Left lung (tissue), 10 donors: ENCODE data around the gene UFD1. TPM values are rescaled to one million over a fixed set of nuclear protein-coding genes. Genes with fewer than 3 reads are reported as not detected.

Experiments
- ATAC-seq: fragments of 200-7000 bp; cut with Tn5 transposase; one replicate; pipeline ENCODE4 v1.9.1; 2020; ENCODE audit warnings: moderate library complexity
- DNase-seq, 4 donors: peaks; one replicate each; pipeline ENCODE4 v3.0.0-alpha.2; 2013 to 2020
- H3K27ac ChIP-seq, 2 donors: fragments of 200-600 bp; sonication (generic) in 1 of 2; one replicate each; pipeline versions ENCODE4 v1.5.0 to v1.8.0; 2020 to 2021
- H3K27me3 ChIP-seq, 2 donors: fragments of 200-600 bp; sonication (generic) in 1 of 2; one replicate each; pipeline versions ENCODE4 v1.5.0 to v1.8.0; 2020 to 2021
- H3K36me3 ChIP-seq, 2 donors: fragments of 200-600 bp; sonication (generic) in 1 of 2; one replicate each; pipeline versions ENCODE4 v1.5.0 to v1.8.0; 2020 to 2021
- H3K4me1 ChIP-seq, 2 donors: fragments of 200-600 bp; one replicate each; pipeline ENCODE4 v1.8.0; 2021
- H3K4me3 ChIP-seq, 2 donors: fragments of 200-600 bp; sonication (generic) in 1 of 2; one replicate each; pipeline versions ENCODE4 v1.5.0 to v1.8.0; 2020 to 2021; ENCODE audit warnings: mild to moderate bottlenecking in 1 of 2
- H3K9me3 ChIP-seq, 2 donors: fragments of 200-600 bp; sonication (generic) in 1 of 2; one replicate each; pipeline versions ENCODE4 v1.5.0 to v1.8.0; 2020 to 2021
- CTCF ChIP-seq, 2 donors: fragments of 200-600 bp; sonication (generic) in 1 of 2; IDR thresholded peaks; one replicate each; pipeline versions ENCODE4 v1.5.0 to v1.8.0; 2021; ENCODE audit warnings: antibody characterized with exemption in 2 of 2
- intact Hi-C, 2 donors: fragments of 100-400 bp; cut with DNase I; formaldehyde crosslinking; loops; one replicate each; pipeline versions ENCODE4 v1.11.2 to v1.14.2; 2022
- polyA plus RNA-seq, 6 donors: library from polyadenylated mRNA; unstranded; fragments of 120-200 nt; gene quantifications; one replicate each; pipeline ENCODE4 v1.2.1, GENCODE V29; 2013; ENCODE audit not compliant: insufficient read length in 6 of 6
- total RNA-seq, 2 donors: library from RNA; stranded (reverse); fragmentation: NEBNext Ultra II Directional; extraction: Animal tissue kit (Norgen Biotek cat#: 25700); gene quantifications; one replicate each; pipeline ENCODE4 v1.2.1, GENCODE V29; 2021
- donor health status: DM: no; HTN: yes; CAD: no.
- donor health status: DM: no; HTN: no; CAD: no.

The UFD1 gene
- total and polyA plus RNA-seq, 8 donors, result 41.7 to 72.9 (median 62.6) TPM

GRCh38 chr22:19510919-19511341, 31.9 kb upstream of the UFD1 start:
- Histone ChIP-seq H3K4me3 (no peak overlapping the region), H3K27ac (no peak overlapping the region), H3K36me3 (peaks cover 0 to 5% of the 10 kb centered on the region in 2 donors), H3K4me1 (no peaks in the 10 kb centered on the region), H3K9me3 (peaks cover 0 to 11% of the 10 kb centered on the region in 2 donors), H3K27me3 (no peaks in the 10 kb centered on the region)
- ATAC-seq (no peak), DNase-seq (no peak)
- TF ChIP-seq CTCF (IDR thresholded peaks at IDR 0.05), result no peak
- intact Hi-C loops, result no loop called here

GRCh38 chr22:19509923-19510322, 30.9 kb upstream of the UFD1 start:
- ATAC-seq (no peak), DNase-seq (no peak)
- H3K4me3 ChIP-seq, result no peak overlapping the region
- H3K36me3 ChIP-seq, result no peaks in the 10 kb centered on the region
- H3K4me1 ChIP-seq, result no peaks in the 10 kb centered on the region
- no peak overlapping the region for H3K27ac ChIP-seq
- TF ChIP-seq CTCF (IDR thresholded peaks at IDR 0.05), result no peak
- peaks cover 0 to 11% of the 10 kb centered on the region in 2 donors for H3K9me3 ChIP-seq
- intact Hi-C loops, result no loop called here
- H3K27me3 ChIP-seq, result no peaks in the 10 kb centered on the region

GRCh38 chr22:19509191-19509590, 30.2 kb upstream of the UFD1 start:
- intact Hi-C loops, result no loop called here
- Histone ChIP-seq H3K4me3 (no peak overlapping the region), H3K27me3 (no peaks in the 10 kb centered on the region), H3K27ac (no peak overlapping the region), H3K4me1 (no peaks in the 10 kb centered on the region), H3K9me3 (peaks cover 0 to 9% of the 10 kb centered on the region in 2 donors), H3K36me3 (no peaks in the 10 kb centered on the region)
- TF ChIP-seq CTCF (IDR thresholded peaks at IDR 0.05), result no peak
- no peak for DNase-seq
- no peak for ATAC-seq

- no peaks in the 10 kb centered on the region for H3K36me3 ChIP-seq
- intact Hi-C loops, result no loop called here
- H3K9me3 ChIP-seq, result no peaks in the 10 kb centered on the region
- no peaks in the 10 kb centered on the region for H3K27me3 ChIP-seq
- no peak for ATAC-seq
- no peak overlapping the region for H3K4me3 ChIP-seq
- H3K4me1 ChIP-seq, result no peaks in the 10 kb centered on the region
- TF ChIP-seq CTCF (IDR thresholded peaks at IDR 0.05), result no peak
- DNase-seq, result no peak
- no peak overlapping the region for H3K27ac ChIP-seq
These were observed 29.2 kb upstream of the UFD1 start for GRCh38 chr22:19508024-19508776.

GRCh38 chr22:19507534-19507861, 28.5 kb upstream of the UFD1 start:
- no peak for TF ChIP-seq CTCF (IDR thresholded peaks at IDR 0.05)
- Histone ChIP-seq H3K9me3 (no peaks in the 10 kb centered on the region), H3K4me1 (no peaks in the 10 kb centered on the region), H3K36me3 (no peaks in the 10 kb centered on the region), H3K27ac (no peak overlapping the region), H3K4me3 (no peak overlapping the region), H3K27me3 (no peaks in the 10 kb centered on the region)
- DNase-seq (no peak), ATAC-seq (no peak)
- intact Hi-C loops, result no loop called here
